Coronary artery (tissue), 2 donors: ENCODE data around the gene XYLB.

Experiments used
- DNase-seq: peaks from one replicate; pipeline ENCODE4 v3.0.0-alpha.2; 2017; ENCODE audit warnings: low spot score
- H3K27ac ChIP-seq, 2 donors: fragments of 200-600 bp; sonication (generic); one replicate each; pipeline ENCODE4 v1.5.1; 2016 to 2019
- H3K4me3 ChIP-seq: fragments of 200-600 bp; sonication (generic); 2 replicates; pipeline ENCODE4 v1.5.1; 2016; ENCODE audit warnings: mild to moderate bottlenecking, moderate library complexity
- CTCF ChIP-seq: fragments of 200-600 bp; sonication (generic); IDR thresholded peaks from one replicate; pipeline ENCODE4 v1.5.1; 2019; ENCODE audit warnings: antibody characterized with exemption

The XYLB gene

GRCh38 chr3:38458796-38459498, 112.4 kb downstream of the XYLB start:
- TF ChIP-seq CTCF = no peak
- Histone ChIP-seq H3K4me3 (peak overlapping the region; percentile 15), H3K27ac (peak overlapping the region; percentile 19 to 65)
- DNase-seq = no peak

- no peak for TF ChIP-seq CTCF
- DNase-seq = no peak
- peak overlapping the region; percentile 15 for H3K4me3 ChIP-seq
- H3K27ac ChIP-seq = peak overlapping the region; percentile 19 to 65
Measured at GRCh38 chr3:38459499-38460048, 113.0 kb downstream of the XYLB start.

- Histone ChIP-seq H3K4me3 (no peak overlapping the region), H3K27ac (peak overlapping the region; percentile 19 to 54)
- TF ChIP-seq CTCF = no peak
- DNase-seq = no peak
Measured at GRCh38 chr3:38460377-38461270, 114.0 kb downstream of the XYLB start.
